ENCODE results near the gene METTL13. TPM values are rescaled to one million over a fixed set of nuclear protein-coding genes. Genes with fewer than 3 reads are reported as not detected.

Gene METTL13
- total and polyA plus RNA-seq, 2 of the 8 experiments (the other 6 are each of a cell fraction or from before 2014, with no cell fraction given): 38.1 to 66.3 TPM

GRCh38 chr1:171786534-171786933 is 5.1 kb downstream of the METTL13 start:
- Histone ChIP-seq H3K4me2 (ENCODE audit: insufficient read depth in 1 of 2, low read depth in 2 of 2, low read length in 2 of 2) (no peak overlapping the region), H3K18ac (ENCODE audit: extremely low read depth, low read length) (no peak overlapping the region), H3K56ac (replicated peaks; ENCODE audit: insufficient read length, low read depth, low read length) (no peak overlapping the region), H4K5ac (ENCODE audit: insufficient read length, low read depth, low read length) (no peak overlapping the region), H2BK5ac (ENCODE audit: low read depth, low read length) (no peak overlapping the region), H3K79me1 (ENCODE audit: low read depth, low read length) (peaks cover 21% of the 10 kb centered on the region), H2BK20ac (ENCODE audit: low read length) (no peak overlapping the region), H3K4me3 (ENCODE audit: extremely low read depth in 1 of 4, insufficient read depth in 2 of 4, low read depth in 3 of 4, low read length in 4 of 4) (no peak overlapping the region), H4K8ac (ENCODE audit: extremely low read depth, insufficient read depth, low read length) (no peak overlapping the region), H3K27me3 (replicated peaks in 1 of 4; ENCODE audit: control insufficient read depth in 3 of 4, extremely low read depth in 1 of 4, insufficient read depth in 3 of 4, low read length in 3 of 4) (no peaks in the 10 kb centered on the region), H4K91ac (replicated peaks; ENCODE audit: insufficient read length, low read length) (no peak overlapping the region), H3K14ac (ENCODE audit: insufficient read length) (no peak overlapping the region), H3K79me2 (ENCODE audit: control insufficient read depth in 1 of 2, insufficient read depth in 2 of 2, low read length in 2 of 2) (peaks cover 17 to 59% of the 10 kb centered on the region in 2 experiments), H2BK15ac (ENCODE audit: low read length) (no peak overlapping the region), H2BK120ac (replicated peaks; ENCODE audit: low read depth, low read length) (no peak overlapping the region), H3K9me3 (ENCODE audit: insufficient read depth in 2 of 2, low read depth in 1 of 2, low read length in 1 of 2) (no peaks in the 10 kb centered on the region; a peak in 1 of 4 replicates), H4K20me1 (replicated peaks in 1 of 2; ENCODE audit: control insufficient read depth in 1 of 2, insufficient read depth in 2 of 2, low read length in 2 of 2) (peaks cover 2 to 16% of the 10 kb centered on the region in 2 experiments), H2AK5ac (ENCODE audit: low read depth, low read length) (no peak overlapping the region), H3K4ac (replicated peaks; ENCODE audit: insufficient read length, low read depth, low read length) (no peak overlapping the region), H3K9ac (replicated peaks in 1 of 4; ENCODE audit: extremely low read depth in 1 of 4, low read depth in 3 of 4, low read length in 3 of 4) (no peak overlapping the region), H3K27ac (ENCODE audit: low read depth, low read length) (no peak overlapping the region), H2AFZ (ENCODE audit: low read length) (no peak overlapping the region), H3K23me2 (ENCODE audit: low read depth, low read length) (peaks cover 3% of the 10 kb centered on the region; the same call in 1 of the 2 replicates), H3K23ac (ENCODE audit: insufficient read length) (no peak overlapping the region), H2BK12ac (ENCODE audit: low read depth, low read length) (no peak overlapping the region), H3K36me3 (ENCODE audit: control insufficient read depth in 2 of 4, insufficient read depth in 4 of 4, low read length in 3 of 4) (peaks cover 38 to 80% (median 69%) of the 10 kb centered on the region in 4 experiments), H3K4me1 (replicated peaks in 1 of 4; ENCODE audit: control insufficient read depth in 3 of 4, insufficient read depth in 4 of 4, low read length in 3 of 4) (peaks cover 0 to 4% (median 2%) of the 10 kb centered on the region in 4 experiments; a peak in 4 of 7 replicates)
- WGBS, 2 experiments (ENCODE audit: extremely low coverage in 1 of 2, insufficient coverage in 1 of 2, insufficient read length in 1 of 2, insufficient replicate concordance in 2 of 2, low coverage in 1 of 2, low lambda C conversion rate in 2 of 2, missing lambda C conversion rate in 1 of 2): 88% methylated on average over 2 of the region's 2 CpGs; no CpG with 5 or more reads in 1 of the 2 experiments
- POLR2A ChIA-PET (ENCODE audit: partially characterized antibody): interaction anchor here (1.4 kb wide), 1 partner anchor 14 kb away, joined by 4 read pairs; no protein-coding TSS in a partner anchor
- FAIRE-seq (no peak), DNase-seq (ENCODE audit: low read depth in 1 of 2, low spot score in 2 of 2) (no peak)
- CTCF ChIA-PET (ENCODE audit: partially characterized antibody): interaction anchor here (1.5 to 3.0 kb wide), 5 partner anchors 14 to 197 kb away, joined by 5 to 24 read pairs (median 12); no protein-coding TSS in a partner anchor
- TF ChIP-seq EZH2 (IDR thresholded peaks at IDR 0.05; ENCODE audit: low read depth, low read length, severe bottlenecking) (no peak), NANOG (IDR thresholded peaks at IDR 0.05; ENCODE audit: insufficient read depth, low read depth, low read length, poor library complexity, severe bottlenecking) (no peak), SIRT6 (IDR thresholded peaks at IDR 0.05; ENCODE audit: low read length) (no peak), CEBPB (IDR thresholded peaks at IDR 0.05; ENCODE audit: low read depth, low read length) (no peak), TCF12 (IDR thresholded peaks at IDR 0.05; ENCODE audit: low read depth, low read length) (no peak), CBX8 (IDR thresholded peaks at IDR 0.05; ENCODE audit: borderline replicate concordance, low read depth, low read length) (no peak), CREB1 (IDR thresholded peaks at IDR 0.05) (no peak), CTCF (IDR thresholded peaks at IDR 0.05; ENCODE audit: control extremely low read depth in 1 of 3, insufficient read depth in 1 of 3, low read depth in 1 of 3, low read length in 3 of 3) (no peak), SP1 (IDR thresholded peaks at IDR 0.05; ENCODE audit: low read depth, low read length) (no peak), KDM5A (IDR thresholded peaks at IDR 0.05; ENCODE audit: low read length) (no peak), RAD21 (IDR thresholded peaks at IDR 0.05 in 1 of 2, conservative IDR thresholded peaks at IDR 0.05 in 1 of 2; ENCODE audit: low read depth in 2 of 2, low read length in 2 of 2) (no peak), POLR2AphosphoS5 (IDR thresholded peaks at IDR 0.05; ENCODE audit: low read depth, low read length) (no peak)
